ENCODE data around the gene CELF5. TPM values are rescaled to one million over a fixed set of nuclear protein-coding genes. Genes with fewer than 3 reads are reported as not detected.

CELF5 gene
- total and polyA plus RNA-seq, 10 donors = 0.05 to 0.19 (median 0.10) TPM; not detected in 7

DNA sequence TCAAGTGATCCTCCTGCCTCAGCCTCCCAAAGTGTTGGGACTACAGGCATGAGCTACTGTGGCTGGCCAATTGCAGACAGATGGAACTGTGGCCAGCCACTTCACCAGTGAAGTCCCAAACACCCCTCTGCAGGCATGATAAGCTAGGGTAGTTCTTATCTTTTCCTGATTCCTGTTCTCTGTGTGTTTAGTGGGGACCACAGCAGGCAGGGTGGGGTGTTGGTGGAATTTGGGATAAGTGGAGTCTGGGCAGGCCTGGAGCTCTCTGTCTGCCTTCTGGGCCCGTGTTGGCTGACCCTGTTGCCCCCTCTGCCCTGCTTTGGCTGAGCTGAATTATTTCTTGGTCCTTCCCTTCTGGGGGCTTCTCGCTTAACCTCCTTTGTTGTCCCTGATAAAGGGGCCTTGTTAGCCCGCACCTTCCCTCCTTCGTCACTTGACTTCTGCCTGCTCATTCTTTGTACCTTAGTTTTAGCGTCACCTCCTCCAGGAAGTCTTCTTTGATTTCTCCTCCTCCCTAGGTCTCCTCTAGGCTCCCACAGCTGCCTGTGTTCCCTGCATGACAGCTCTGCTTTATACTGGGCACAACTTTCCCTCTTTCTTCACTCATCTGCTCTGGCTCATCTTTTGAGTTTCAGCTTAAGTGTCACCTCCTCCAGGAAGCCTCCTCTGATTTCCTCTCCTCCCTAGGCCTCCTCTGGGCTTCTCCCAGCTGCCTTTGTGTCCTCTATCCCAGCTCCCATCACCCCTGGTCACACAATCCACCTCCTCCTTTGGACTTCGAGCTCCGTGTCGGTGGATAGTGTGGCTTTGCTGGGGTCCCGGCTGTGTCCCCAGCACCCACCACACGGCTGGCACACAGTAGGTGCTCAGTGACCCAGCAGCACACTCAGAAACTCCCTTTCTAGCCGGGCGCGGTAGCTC is 40.5 kb upstream of the CELF5 start:
- Histone ChIP-seq H3K4me3 (peak overlapping the region in 1 of 8 donors; percentile 100), H3K36me3 (peaks cover 0 to 47% (median 0%) of the 10 kb centered on the region in 6 donors), H3K9me3 (no peaks in the 10 kb centered on the region), H3K27ac (peak overlapping the region in 5 of 8 donors; percentile 22 to 99 (median 90)), H3K4me1 (peaks cover 48 to 95% (median 86%) of the 10 kb centered on the region in 6 donors), H3K27me3 (replicated peaks in 1 of 7) (no peaks in the 10 kb centered on the region)
- TF ChIP-seq, protein P1, sequence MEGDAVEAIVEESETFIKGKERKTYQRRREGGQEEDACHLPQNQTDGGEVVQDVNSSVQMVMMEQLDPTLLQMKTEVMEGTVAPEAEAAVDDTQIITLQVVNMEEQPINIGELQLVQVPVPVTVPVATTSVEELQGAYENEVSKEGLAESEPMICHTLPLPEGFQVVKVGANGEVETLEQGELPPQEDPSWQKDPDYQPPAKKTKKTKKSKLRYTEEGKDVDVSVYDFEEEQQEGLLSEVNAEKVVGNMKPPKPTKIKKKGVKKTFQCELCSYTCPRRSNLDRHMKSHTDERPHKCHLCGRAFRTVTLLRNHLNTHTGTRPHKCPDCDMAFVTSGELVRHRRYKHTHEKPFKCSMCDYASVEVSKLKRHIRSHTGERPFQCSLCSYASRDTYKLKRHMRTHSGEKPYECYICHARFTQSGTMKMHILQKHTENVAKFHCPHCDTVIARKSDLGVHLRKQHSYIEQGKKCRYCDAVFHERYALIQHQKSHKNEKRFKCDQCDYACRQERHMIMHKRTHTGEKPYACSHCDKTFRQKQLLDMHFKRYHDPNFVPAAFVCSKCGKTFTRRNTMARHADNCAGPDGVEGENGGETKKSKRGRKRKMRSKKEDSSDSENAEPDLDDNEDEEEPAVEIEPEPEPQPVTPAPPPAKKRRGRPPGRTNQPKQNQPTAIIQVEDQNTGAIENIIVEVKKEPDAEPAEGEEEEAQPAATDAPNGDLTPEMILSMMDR (IDR thresholded peaks at IDR 0.05 in 8 of 11, conservative IDR thresholded peaks at IDR 0.05 in 3 of 11) = no peak
- peak in 2 of 3 donors; percentile 24 to 64 for TF ChIP-seq POLR2AphosphoS5 (IDR thresholded peaks at IDR 0.05)
- DNase-seq = no peak
- intact Hi-C loops (cut with DNase I; ENCODE audit: low total_unique reads) = no loop called here
- 71 to 82% (median 79%) methylated on average over 13 of the region's 13 CpGs for WGBS, 5 donors

DNA sequence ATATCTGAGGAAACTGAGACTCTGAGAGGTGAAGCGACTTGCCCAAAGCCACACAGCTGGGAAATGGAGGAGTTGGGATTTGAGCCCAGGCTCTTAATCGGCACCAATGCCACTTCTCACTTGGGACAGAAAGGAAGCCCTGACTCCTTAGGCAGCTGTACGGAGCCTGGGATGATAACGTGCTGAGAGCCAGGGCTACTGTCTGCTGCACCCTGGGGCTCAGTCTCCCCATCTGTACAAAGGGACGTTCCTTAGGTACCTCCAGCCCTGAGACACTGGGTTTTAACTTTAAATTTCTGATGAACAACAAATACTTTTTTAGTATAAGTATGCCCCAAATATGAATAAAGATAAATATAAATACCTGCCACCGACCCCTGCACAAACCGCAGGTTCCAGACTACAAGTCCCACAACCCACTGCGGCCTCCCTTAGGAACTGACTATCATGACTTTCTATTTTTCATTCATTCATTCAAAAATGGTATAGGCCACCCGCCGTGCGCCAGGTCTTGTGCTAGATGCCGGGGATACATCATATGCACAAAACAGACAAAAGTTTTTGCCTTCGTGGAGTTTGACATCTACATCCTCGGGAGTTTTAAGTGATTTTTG is 39.5 kb upstream of the CELF5 start:
- Histone ChIP-seq H3K9me3 (no peaks in the 10 kb centered on the region), H3K27ac (peak overlapping the region in 7 of 8 donors; percentile 75 to 99 (median 90)), H3K27me3 (replicated peaks in 1 of 7) (no peaks in the 10 kb centered on the region), H3K36me3 (peaks cover 0 to 55% (median 0%) of the 10 kb centered on the region in 6 donors), H3K4me3 (peak overlapping the region; percentile 67 to 100 (median 93)), H3K4me1 (peaks cover 55 to 95% (median 90%) of the 10 kb centered on the region in 6 donors)
- 19 to 24% (median 22%) methylated on average over 14 of the region's 14 CpGs for WGBS, 5 donors
- TF ChIP-seq, protein P1 (IDR thresholded peaks at IDR 0.05 in 8 of 11, conservative IDR thresholded peaks at IDR 0.05 in 3 of 11) = no peak
- TF ChIP-seq POLR2AphosphoS5 (IDR thresholded peaks at IDR 0.05) = no peak
- no peak for TF ChIP-seq POLR2A (IDR thresholded peaks at IDR 0.05)
- intact Hi-C loops (cut with DNase I; ENCODE audit: low total_unique reads) = no loop called here
- DNase-seq = peak; percentile 89

DNA sequence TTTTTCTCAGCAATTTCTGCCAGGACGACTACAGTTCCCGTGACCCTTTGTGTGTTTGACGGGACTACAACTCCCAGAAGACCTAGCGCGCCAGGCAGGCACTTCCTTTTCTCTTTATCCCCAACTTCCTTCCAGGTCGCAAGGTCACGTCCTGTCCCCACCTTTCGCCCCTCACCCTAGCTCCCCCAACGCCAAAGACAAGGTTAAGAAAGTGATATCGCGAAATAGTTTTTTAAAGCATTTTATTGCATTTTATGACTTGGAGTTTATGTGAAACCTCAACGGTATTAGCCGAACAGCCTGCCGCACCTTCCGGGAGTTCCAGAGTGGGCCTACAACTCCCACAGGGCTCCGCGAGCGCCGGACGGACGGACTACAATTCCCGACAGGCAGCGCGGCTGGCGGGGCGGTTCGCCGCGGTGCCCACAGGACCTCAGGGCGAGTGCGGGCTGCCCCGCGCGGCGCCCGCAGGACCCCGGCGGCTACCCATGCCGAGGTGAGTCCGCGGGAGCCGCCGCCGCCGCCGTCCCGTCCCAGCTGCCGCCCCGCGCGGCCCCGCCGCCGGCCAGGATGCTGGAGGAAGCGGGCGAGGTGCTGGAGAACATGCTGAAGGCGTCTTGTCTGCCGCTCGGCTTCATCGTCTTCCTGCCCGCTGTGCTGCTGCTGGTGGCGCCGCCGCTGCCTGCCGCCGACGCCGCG is 38.9 kb upstream of the CELF5 start, which contains the start of gene NCLN:
Gene NCLN, plus strand, starts transcription at position 470 of the 699 bp plus-strand sequence. Its CDS starts 101 bp downstream, at position 571.
- peak; percentile 98 for DNase-seq
- Histone ChIP-seq H3K4me3 (peak within 1 kb of the TSS; percentile 67 to 100 (median 93)), H3K27me3 (replicated peaks in 1 of 7) (no peaks in the 10 kb centered on the region), H3K27ac (peak within 1 kb of the TSS; percentile 68 to 99 (median 90)), H3K36me3 (peaks cover 0 to 61% (median 0%) of the 10 kb centered on the region in 6 donors), H3K4me1 (peaks cover 55 to 95% (median 92%) of the 10 kb centered on the region in 6 donors), H3K9me3 (no peaks in the 10 kb centered on the region)
- intact Hi-C loops (cut with DNase I; ENCODE audit: low total_unique reads) = no loop called here
- TF ChIP-seq POLR2AphosphoS5 (IDR thresholded peaks at IDR 0.05) (peak; percentile 84 to 95 (median 89)), POLR2A (IDR thresholded peaks at IDR 0.05) (peak in 1 of 3 donors; percentile 80)
- TF ChIP-seq, protein P1 (IDR thresholded peaks at IDR 0.05 in 8 of 11, conservative IDR thresholded peaks at IDR 0.05 in 3 of 11) = no peak
- WGBS, 5 donors = 0 to 2% (median 0%) methylated on average over 40 to 69 of the region's 69 CpGs
